AG09319 (cell line): ENCODE results near the gene PLA2G2D.

Experiments used
- DNase-seq: peaks from one replicate; pipeline ENCODE4 v3.0.0-alpha.2; 2010; ENCODE audit warnings: low read depth; ENCODE audit errors: extremely low read depth
- TF ChIP-seq, protein P1 (sequence below): IDR thresholded peaks from 2 replicates; pipeline ENCODE4 v1.5.1; 2011; ENCODE audit warnings: low read depth, mild to moderate bottlenecking, inconsistent platforms, low read length, moderate library complexity

The PLA2G2D gene

GRCh38 chr1:20081353-20081810 is 38.0 kb downstream of the PLA2G2D start:
- DNase-seq: no peak
- TF ChIP-seq, protein P1, sequence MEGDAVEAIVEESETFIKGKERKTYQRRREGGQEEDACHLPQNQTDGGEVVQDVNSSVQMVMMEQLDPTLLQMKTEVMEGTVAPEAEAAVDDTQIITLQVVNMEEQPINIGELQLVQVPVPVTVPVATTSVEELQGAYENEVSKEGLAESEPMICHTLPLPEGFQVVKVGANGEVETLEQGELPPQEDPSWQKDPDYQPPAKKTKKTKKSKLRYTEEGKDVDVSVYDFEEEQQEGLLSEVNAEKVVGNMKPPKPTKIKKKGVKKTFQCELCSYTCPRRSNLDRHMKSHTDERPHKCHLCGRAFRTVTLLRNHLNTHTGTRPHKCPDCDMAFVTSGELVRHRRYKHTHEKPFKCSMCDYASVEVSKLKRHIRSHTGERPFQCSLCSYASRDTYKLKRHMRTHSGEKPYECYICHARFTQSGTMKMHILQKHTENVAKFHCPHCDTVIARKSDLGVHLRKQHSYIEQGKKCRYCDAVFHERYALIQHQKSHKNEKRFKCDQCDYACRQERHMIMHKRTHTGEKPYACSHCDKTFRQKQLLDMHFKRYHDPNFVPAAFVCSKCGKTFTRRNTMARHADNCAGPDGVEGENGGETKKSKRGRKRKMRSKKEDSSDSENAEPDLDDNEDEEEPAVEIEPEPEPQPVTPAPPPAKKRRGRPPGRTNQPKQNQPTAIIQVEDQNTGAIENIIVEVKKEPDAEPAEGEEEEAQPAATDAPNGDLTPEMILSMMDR: no peak

DNA sequence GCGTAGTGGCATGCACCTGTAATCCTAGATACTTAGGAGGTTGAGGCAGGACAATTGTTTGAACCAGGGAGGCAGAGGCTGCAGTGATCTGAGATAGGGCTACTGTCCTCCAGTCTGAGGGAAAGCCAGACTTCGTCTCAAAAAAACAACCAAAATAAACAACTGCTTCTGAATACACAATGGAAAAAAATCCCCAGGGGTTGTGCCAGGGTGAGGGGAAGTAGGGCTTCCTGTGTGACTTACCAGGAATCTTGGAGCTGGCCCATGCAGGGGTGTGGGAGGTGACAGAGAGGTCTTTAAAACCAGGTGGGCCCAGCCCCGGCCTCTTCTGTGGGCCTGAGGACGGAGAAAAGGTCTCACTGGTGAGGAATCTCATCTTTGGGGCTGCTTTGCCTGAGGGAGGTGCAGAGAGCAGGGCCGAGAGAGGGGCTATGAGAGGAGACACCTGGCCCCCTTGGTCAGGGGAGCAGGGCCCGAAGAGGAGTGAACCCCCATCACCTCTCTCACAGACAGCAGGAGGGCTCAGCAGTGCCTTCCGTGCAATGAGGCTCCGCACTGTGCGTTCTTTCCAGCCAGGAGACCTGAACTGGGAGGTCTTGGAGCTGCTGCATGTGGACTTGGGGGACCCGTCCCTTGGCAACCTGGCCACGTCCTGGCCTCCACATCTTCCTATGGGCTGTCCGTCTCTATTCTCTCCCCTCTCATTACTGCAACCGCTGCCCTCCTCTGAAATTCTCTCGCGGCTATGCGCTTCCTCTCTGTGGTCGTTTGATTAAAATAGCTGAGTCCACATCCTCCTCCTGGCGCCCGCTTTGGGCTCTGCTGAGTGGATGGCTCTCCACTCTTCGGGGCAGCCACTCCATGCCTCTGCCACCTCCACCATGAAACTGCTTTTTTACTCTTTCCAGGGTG is 38.6 kb downstream of the PLA2G2D start:
- DNase-seq: no peak
- TF ChIP-seq, protein P1: no peak

GRCh38 chr1:20079661-20080305 is 39.6 kb downstream of the PLA2G2D start:
- TF ChIP-seq, protein P1: no peak
- DNase-seq: no peak

GRCh38 chr1:20078711-20079110 is 40.6 kb downstream of the PLA2G2D start:
- TF ChIP-seq, protein P1: no peak
- no peak for DNase-seq

GRCh38 chr1:20078171-20078651 is 41.1 kb downstream of the PLA2G2D start:
- no peak for DNase-seq
- TF ChIP-seq, protein P1: no peak

GRCh38 chr1:20076710-20077461 is 42.5 kb downstream of the PLA2G2D start:
- TF ChIP-seq, protein P1: no peak
- no peak for DNase-seq
